Panc1 (cell line): ENCODE data around the gene MYL3. TPM values are rescaled to one million over a fixed set of nuclear protein-coding genes. Genes with fewer than 3 reads are reported as not detected.

Source experiments
- ATAC-seq: fragments of 200-7000 bp; cut with Tn5 transposase; 2 replicates; pipeline ENCODE4 v1.9.1; 2020; ENCODE audit warnings: mild to moderate bottlenecking, moderate library complexity
- BruUV-seq: library from RNA; stranded (reverse); fragments of 400-500 nt; replicated peaks from 2 replicates; lab custom pipeline; 2021; lab: Mats Ljungman, UMichigan
- CTCF ChIA-PET: fragments of 300-600 bp; sonication (Branson Sonifier 250); formaldehyde crosslinking; loops from one replicate; lab custom pipeline; 2022; ENCODE audit warnings: antibody characterized with exemption; lab: Charles Lee
- POLR2A ChIA-PET: fragments of 300-600 bp; sonication (Branson Sonifier 250); formaldehyde crosslinking; loops from one replicate; lab custom pipeline; 2022; ENCODE audit warnings: antibody characterized with exemption; lab: Charles Lee
- DNase-seq: peaks from one replicate; pipeline ENCODE4 v3.0.0-alpha.2; 2010; ENCODE audit warnings: low read depth, low spot score
- H3K27ac ChIP-seq: 2 replicates; pipeline ENCODE4 v1.5.1; 2011; ENCODE audit warnings: mild to moderate bottlenecking, low read length, inconsistent platforms
- H3K27me3 ChIP-seq: fragments of 200-500 bp; sonication (Bioruptor generic); 2 replicates; pipeline ENCODE4 v1.6.0; 2014; ENCODE audit warnings: low read length, inconsistent platforms; ENCODE audit not compliant: control insufficient read depth, insufficient read depth
- H3K36me3 ChIP-seq: fragments of 200-500 bp; sonication (Bioruptor generic); 2 replicates; pipeline ENCODE4 v1.5.1; 2014; ENCODE audit warnings: inconsistent platforms, mild to moderate bottlenecking, low read length, moderate library complexity; ENCODE audit not compliant: control insufficient read depth, insufficient read depth
- H3K4me1 ChIP-seq: 2 replicates; pipeline ENCODE4 v1.5.1; 2011; ENCODE audit warnings: inconsistent platforms, mild to moderate bottlenecking, low read length, moderate library complexity; ENCODE audit not compliant: control insufficient read depth, insufficient read depth
- H3K4me3 ChIP-seq, 2 experiments: 2 replicates each; pipeline ENCODE4 v1.5.1; 2011 to 2012; ENCODE audit warnings: low read depth in 2 of 2, low read length in 2 of 2, mild to moderate bottlenecking in 2 of 2, inconsistent platforms in 1 of 2, moderate library complexity in 1 of 2
- H3K9me3 ChIP-seq: fragments of 200-500 bp; sonication (Bioruptor generic); 2 replicates; pipeline ENCODE4 v1.5.1; 2014; ENCODE audit warnings: low read depth, mild to moderate bottlenecking, inconsistent platforms, low read length, moderate library complexity; ENCODE audit not compliant: control insufficient read depth, insufficient read depth
- POLR2AphosphoS5 ChIP-seq: IDR thresholded peaks from 2 replicates; pipeline ENCODE4 v1.6.1; 2012; ENCODE audit warnings: mild to moderate bottlenecking, low read depth, low read length, moderate library complexity
- SIN3A ChIP-seq: IDR thresholded peaks from 2 replicates; pipeline ENCODE4 v1.6.1; 2012; ENCODE audit warnings: low read depth, mild to moderate bottlenecking, low read length, moderate library complexity, borderline replicate concordance; ENCODE audit not compliant: insufficient read depth
- TCF7L2 ChIP-seq: IDR thresholded peaks from 2 replicates; pipeline ENCODE4 v1.6.1; 2011; ENCODE audit warnings: mild to moderate bottlenecking, low read depth, low read length, inconsistent platforms
- in situ Hi-C: cut with HindIII; loops from 2 replicates; pipeline ENCODE4 v1.10.0; 2016; ENCODE audit warnings: low sequenced_read_pairs, low pct_unique_long_range_greater_than_20kb
- intact Hi-C: fragments of 100-400 bp; cut with micrococcal nuclease; formaldehyde crosslinking; loops from one replicate; pipeline ENCODE4 v1.10.0; 2022; ENCODE audit not compliant: unreplicated experiment
- total RNA-seq: library from RNA; stranded (reverse); gene quantifications from one replicate; pipeline ENCODE4 v1.2.1, GENCODE V29; 2021; ENCODE audit not compliant: unreplicated experiment
- TF ChIP-seq, protein P1 (sequence below), 2 experiments: IDR thresholded peaks; 2 replicates each; pipeline ENCODE4 v1.6.1; 2011 to 2012; ENCODE audit warnings: low read depth in 2 of 2, control low read depth in 1 of 2, low read length in 1 of 2, mild to moderate bottlenecking in 1 of 2, moderate library complexity in 1 of 2; ENCODE audit not compliant: insufficient read depth in 1 of 2
- TF ChIP-seq, protein P2 (sequence below): fragments of 450-650 bp; IDR thresholded peaks from 2 replicates; pipeline ENCODE4 v1.5.1; 2017; ENCODE audit warnings: mild to moderate bottlenecking

Gene MYL3
- total RNA-seq, 1 experiment from 2014 or later = not detected

- ATAC-seq (no peak), DNase-seq (no peak)
- POLR2A ChIA-PET = no interaction called here
- H3K36me3 ChIP-seq = no peaks in the 10 kb centered on the region
- H3K27ac ChIP-seq = no peak overlapping the region
- intact Hi-C loops (no loop called here), in situ Hi-C loops (no loop called here)
- CTCF ChIA-PET = no interaction called here
- no peaks in the 10 kb centered on the region for H3K9me3 ChIP-seq
- TF ChIP-seq TCF7L2 (no peak), SIN3A (no peak), POLR2AphosphoS5 (no peak)
- TF ChIP-seq, protein P1, sequence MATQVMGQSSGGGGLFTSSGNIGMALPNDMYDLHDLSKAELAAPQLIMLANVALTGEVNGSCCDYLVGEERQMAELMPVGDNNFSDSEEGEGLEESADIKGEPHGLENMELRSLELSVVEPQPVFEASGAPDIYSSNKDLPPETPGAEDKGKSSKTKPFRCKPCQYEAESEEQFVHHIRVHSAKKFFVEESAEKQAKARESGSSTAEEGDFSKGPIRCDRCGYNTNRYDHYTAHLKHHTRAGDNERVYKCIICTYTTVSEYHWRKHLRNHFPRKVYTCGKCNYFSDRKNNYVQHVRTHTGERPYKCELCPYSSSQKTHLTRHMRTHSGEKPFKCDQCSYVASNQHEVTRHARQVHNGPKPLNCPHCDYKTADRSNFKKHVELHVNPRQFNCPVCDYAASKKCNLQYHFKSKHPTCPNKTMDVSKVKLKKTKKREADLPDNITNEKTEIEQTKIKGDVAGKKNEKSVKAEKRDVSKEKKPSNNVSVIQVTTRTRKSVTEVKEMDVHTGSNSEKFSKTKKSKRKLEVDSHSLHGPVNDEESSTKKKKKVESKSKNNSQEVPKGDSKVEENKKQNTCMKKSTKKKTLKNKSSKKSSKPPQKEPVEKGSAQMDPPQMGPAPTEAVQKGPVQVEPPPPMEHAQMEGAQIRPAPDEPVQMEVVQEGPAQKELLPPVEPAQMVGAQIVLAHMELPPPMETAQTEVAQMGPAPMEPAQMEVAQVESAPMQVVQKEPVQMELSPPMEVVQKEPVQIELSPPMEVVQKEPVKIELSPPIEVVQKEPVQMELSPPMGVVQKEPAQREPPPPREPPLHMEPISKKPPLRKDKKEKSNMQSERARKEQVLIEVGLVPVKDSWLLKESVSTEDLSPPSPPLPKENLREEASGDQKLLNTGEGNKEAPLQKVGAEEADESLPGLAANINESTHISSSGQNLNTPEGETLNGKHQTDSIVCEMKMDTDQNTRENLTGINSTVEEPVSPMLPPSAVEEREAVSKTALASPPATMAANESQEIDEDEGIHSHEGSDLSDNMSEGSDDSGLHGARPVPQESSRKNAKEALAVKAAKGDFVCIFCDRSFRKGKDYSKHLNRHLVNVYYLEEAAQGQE (IDR thresholded peaks at IDR 0.05; ENCODE audit: insufficient read depth in 1 of 2, low read depth in 2 of 2, low read length in 1 of 2) = no peak
- TF ChIP-seq, protein P2, sequence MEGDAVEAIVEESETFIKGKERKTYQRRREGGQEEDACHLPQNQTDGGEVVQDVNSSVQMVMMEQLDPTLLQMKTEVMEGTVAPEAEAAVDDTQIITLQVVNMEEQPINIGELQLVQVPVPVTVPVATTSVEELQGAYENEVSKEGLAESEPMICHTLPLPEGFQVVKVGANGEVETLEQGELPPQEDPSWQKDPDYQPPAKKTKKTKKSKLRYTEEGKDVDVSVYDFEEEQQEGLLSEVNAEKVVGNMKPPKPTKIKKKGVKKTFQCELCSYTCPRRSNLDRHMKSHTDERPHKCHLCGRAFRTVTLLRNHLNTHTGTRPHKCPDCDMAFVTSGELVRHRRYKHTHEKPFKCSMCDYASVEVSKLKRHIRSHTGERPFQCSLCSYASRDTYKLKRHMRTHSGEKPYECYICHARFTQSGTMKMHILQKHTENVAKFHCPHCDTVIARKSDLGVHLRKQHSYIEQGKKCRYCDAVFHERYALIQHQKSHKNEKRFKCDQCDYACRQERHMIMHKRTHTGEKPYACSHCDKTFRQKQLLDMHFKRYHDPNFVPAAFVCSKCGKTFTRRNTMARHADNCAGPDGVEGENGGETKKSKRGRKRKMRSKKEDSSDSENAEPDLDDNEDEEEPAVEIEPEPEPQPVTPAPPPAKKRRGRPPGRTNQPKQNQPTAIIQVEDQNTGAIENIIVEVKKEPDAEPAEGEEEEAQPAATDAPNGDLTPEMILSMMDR = no peak
- no peak overlapping the region for H3K4me3 ChIP-seq
- BruUV-seq = no TSS peak
- no peaks in the 10 kb centered on the region for H3K4me1 ChIP-seq
- no peaks in the 10 kb centered on the region for H3K27me3 ChIP-seq
Observed at GRCh38 chr3:46852334-46852720, 10.9 kb downstream of the MYL3 start.

DNA sequence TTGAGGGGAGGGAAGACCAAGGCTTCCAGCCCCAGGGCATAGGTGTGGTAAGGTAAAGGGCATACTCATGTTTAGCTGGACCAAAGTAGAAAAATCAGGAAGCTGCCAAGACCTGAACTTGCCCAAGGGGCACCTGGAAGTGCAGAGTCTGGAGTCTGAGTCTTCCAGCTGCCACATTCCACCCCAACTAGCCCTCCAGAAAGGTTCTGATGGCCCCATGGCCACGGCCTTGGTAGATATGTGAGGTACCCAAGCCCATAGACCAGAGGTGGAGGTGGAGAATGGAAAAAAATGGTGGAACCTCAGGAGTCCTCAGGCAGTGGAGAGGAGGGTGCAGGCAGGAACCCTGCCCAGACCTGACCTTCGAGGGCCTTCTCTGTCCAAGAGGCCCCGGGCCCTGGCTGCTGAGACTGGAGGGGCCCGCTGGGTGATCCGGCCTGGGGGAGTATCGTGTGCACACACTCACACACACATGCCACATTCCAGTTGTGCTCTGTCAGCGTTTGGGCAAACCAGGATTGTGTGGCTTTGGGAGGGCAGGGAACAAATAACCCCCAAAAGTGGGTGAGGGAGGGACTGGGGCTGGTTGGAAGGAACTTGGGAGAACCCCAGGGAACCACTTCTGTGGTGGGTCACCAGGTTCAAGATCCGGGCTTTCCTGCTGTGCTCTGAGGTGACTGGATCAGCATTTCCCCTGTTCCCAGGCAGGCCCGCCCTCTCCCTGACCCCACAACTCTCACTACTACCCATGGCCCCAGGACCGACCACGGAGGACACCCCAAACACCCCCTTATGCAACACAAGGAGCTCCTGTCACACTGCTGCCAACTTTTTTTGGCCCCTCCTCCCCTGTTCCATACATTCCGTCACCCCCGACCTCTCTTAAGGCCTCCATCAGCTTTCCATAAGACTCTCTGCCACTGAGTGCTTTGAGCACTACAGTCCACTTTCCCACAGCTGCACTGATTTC lies 11.6 kb downstream of the MYL3 start:
- no peak overlapping the region for H3K27ac ChIP-seq
- no peak overlapping the region for H3K4me3 ChIP-seq
- in situ Hi-C loops = no loop called here
- DNase-seq (no peak), ATAC-seq (no peak)
- intact Hi-C loops = no loop called here
- H3K4me1 ChIP-seq = no peaks in the 10 kb centered on the region
- no TSS peak for BruUV-seq
- no peak for TF ChIP-seq POLR2AphosphoS5
- TF ChIP-seq, protein P1 (IDR thresholded peaks at IDR 0.05; ENCODE audit: insufficient read depth in 1 of 2, low read depth in 2 of 2, low read length in 1 of 2) = no peak
- TF ChIP-seq TCF7L2 = no peak
- no peak for TF ChIP-seq SIN3A
- TF ChIP-seq, protein P2 = no peak
- POLR2A ChIA-PET = no interaction called here
- CTCF ChIA-PET = no interaction called here
- no peaks in the 10 kb centered on the region for H3K36me3 ChIP-seq
- H3K27me3 ChIP-seq = no peaks in the 10 kb centered on the region
- H3K9me3 ChIP-seq = no peaks in the 10 kb centered on the region
